A673 (cell line): Measurements from ENCODE around the gene PRRT1. TPM values are rescaled to one million over a fixed set of nuclear protein-coding genes. Genes with fewer than 3 reads are reported as not detected.

Source experiments
- BruUV-seq: library from RNA; stranded (reverse); fragments of 400-500 nt; replicated peaks from 2 replicates; lab custom pipeline; 2021; lab: Mats Ljungman, UMichigan
- CTCF ChIA-PET: fragments of 300-600 bp; sonication (Branson Sonifier 250); formaldehyde crosslinking; loops from one replicate; lab custom pipeline; 2022; ENCODE audit warnings: antibody characterized with exemption; lab: Charles Lee
- POLR2A ChIA-PET: fragments of 300-600 bp; sonication (Branson Sonifier 250); formaldehyde crosslinking; loops from one replicate; lab custom pipeline; 2022; ENCODE audit warnings: antibody characterized with exemption; ENCODE audit not compliant: low non-redundant PET; lab: Charles Lee
- DNase-seq: peaks from one replicate; pipeline ENCODE4 v3.0.0-alpha.2; 2015; ENCODE audit warnings: low spot score
- H3K27ac ChIP-seq: fragments of 200-600 bp; sonication (generic); 2 replicates; pipeline ENCODE4 v1.5.1; 2016; ENCODE audit warnings: mixed run types, low read depth, mild to moderate bottlenecking, mixed read lengths, antibody characterized with exemption, low read length; ENCODE audit not compliant: poor library complexity, severe bottlenecking
- H3K27me3 ChIP-seq: fragments of 200-600 bp; sonication (generic); replicated peaks from 2 replicates; pipeline ENCODE4 v1.6.1; 2017; ENCODE audit warnings: mixed run types, low read depth, mild to moderate bottlenecking, mixed read lengths, antibody characterized with exemption, low read length; ENCODE audit not compliant: insufficient read depth, poor library complexity
- H3K36me3 ChIP-seq: fragments of 200-600 bp; sonication (generic); 2 replicates; pipeline ENCODE4 v1.6.1; 2016; ENCODE audit warnings: mixed run types, mild to moderate bottlenecking, mixed read lengths, antibody characterized with exemption, low read length; ENCODE audit not compliant: insufficient read depth, poor library complexity, severe bottlenecking
- H3K4me1 ChIP-seq: fragments of 200-600 bp; sonication (generic); 2 replicates; pipeline ENCODE4 v1.6.1; 2017; ENCODE audit warnings: mixed run types, mild to moderate bottlenecking, mixed read lengths, antibody characterized with exemption, low read length; ENCODE audit not compliant: insufficient read depth, poor library complexity, severe bottlenecking
- H3K4me3 ChIP-seq: fragments of 200-600 bp; sonication (generic); 2 replicates; pipeline ENCODE4 v1.5.1; 2016; ENCODE audit warnings: low read depth, mixed run types, mild to moderate bottlenecking, mixed read lengths, low read length; ENCODE audit not compliant: poor library complexity, severe bottlenecking
- H3K9me3 ChIP-seq: fragments of 200-600 bp; sonication (generic); 2 replicates; pipeline ENCODE4 v1.6.1; 2016; ENCODE audit warnings: mixed run types, low read depth, mild to moderate bottlenecking, mixed read lengths, antibody characterized with exemption, low read length; ENCODE audit not compliant: poor library complexity, severe bottlenecking
- EZH2 ChIP-seq: fragments of 200-600 bp; sonication (generic); IDR thresholded peaks from 2 replicates; pipeline ENCODE4 v1.6.1; 2017; ENCODE audit warnings: borderline replicate concordance, low read depth, mild to moderate bottlenecking, mixed read lengths, antibody characterized with exemption, low read length; ENCODE audit not compliant: poor library complexity, severe bottlenecking
- intact Hi-C: fragments of 100-400 bp; cut with micrococcal nuclease; formaldehyde crosslinking; loops from one replicate; pipeline ENCODE4 v1.10.0; 2022; ENCODE audit not compliant: unreplicated experiment
- total RNA-seq: library from RNA; stranded (reverse); gene quantifications from 2 replicates; pipeline ENCODE4 v1.2.3, GENCODE V29; 2021
- TF ChIP-seq, protein P1 (sequence below): fragments of 300-800, 200-600 bp; sonication (generic); conservative IDR thresholded peaks from 2 replicates; pipeline ENCODE4 v1.5.1; 2017; ENCODE audit warnings: low read depth, mild to moderate bottlenecking, antibody characterized with exemption, low read length, moderate library complexity, mixed read lengths

PRRT1 gene
- total RNA-seq, 1 experiment from 2014 or later, result 4.5 TPM

DNA sequence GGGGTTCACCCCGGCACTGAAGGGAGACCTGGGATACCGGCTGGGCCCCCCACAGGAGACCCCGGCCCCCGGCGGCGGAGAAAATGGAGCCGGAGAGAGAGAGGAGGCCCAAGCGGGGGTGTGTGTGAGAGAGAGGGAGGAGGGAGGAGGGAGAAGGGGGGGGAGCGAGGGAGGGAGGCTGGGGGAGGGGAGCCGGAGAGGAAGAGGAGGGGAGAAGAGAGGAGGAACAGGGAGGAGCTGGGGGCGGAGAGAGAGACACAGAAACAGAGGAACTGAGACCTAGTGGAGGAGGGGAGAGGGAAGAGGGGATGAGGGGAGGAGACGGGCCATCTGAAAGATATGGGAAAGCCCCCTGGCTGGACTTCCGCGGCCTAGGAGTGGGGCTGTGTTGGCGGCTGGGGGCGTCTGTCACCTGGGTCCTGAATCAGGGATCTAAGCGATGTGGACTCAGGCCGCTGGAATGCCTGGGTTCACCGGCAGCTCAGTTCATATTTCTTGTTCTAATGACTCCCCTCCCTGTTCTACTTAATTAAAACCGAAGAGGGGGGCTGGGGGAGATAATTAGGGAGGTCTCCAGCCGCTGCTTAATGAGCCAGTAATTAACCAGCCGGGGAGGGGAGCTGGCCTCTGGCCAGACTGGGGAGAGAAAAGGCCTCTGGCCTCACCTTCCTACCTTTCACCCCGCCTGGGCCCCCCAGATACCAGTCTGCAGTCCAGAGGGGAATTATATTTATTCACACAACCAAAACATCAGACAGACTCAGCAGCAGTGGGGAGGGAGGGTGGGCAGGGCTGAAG is 38.5 kb upstream of the PRRT1 start, which contains the start of gene PBX2:
Gene PBX2, minus strand, starts transcription at position 149 of the 798 bp plus-strand sequence. CDS start 287 bp downstream, outside the sequence.
- TF ChIP-seq, protein P1, sequence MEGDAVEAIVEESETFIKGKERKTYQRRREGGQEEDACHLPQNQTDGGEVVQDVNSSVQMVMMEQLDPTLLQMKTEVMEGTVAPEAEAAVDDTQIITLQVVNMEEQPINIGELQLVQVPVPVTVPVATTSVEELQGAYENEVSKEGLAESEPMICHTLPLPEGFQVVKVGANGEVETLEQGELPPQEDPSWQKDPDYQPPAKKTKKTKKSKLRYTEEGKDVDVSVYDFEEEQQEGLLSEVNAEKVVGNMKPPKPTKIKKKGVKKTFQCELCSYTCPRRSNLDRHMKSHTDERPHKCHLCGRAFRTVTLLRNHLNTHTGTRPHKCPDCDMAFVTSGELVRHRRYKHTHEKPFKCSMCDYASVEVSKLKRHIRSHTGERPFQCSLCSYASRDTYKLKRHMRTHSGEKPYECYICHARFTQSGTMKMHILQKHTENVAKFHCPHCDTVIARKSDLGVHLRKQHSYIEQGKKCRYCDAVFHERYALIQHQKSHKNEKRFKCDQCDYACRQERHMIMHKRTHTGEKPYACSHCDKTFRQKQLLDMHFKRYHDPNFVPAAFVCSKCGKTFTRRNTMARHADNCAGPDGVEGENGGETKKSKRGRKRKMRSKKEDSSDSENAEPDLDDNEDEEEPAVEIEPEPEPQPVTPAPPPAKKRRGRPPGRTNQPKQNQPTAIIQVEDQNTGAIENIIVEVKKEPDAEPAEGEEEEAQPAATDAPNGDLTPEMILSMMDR, result no peak
- TF ChIP-seq EZH2, result no peak
- Histone ChIP-seq H3K4me3 (peak within 1 kb of the TSS; percentile 69), H3K4me1 (peaks cover 28% of the 10 kb centered on the region), H3K9me3 (no peaks in the 10 kb centered on the region), H3K36me3 (peaks cover 20% of the 10 kb centered on the region), H3K27me3 (no peaks in the 10 kb centered on the region), H3K27ac (peak within 1 kb of the TSS; percentile 94)
- TSS peak; percentile 95 for BruUV-seq
- intact Hi-C loops, result no loop called here
- POLR2A ChIA-PET, result no interaction called here
- DNase-seq, result peak; percentile 94
- CTCF ChIA-PET, result interaction anchor here (0.5 to 0.9 kb wide), 3 partner anchors 26 to 1058 kb away, joined by 3 read pairs; partner anchors contain the start of genes ATF6B and EGFL8

DNA sequence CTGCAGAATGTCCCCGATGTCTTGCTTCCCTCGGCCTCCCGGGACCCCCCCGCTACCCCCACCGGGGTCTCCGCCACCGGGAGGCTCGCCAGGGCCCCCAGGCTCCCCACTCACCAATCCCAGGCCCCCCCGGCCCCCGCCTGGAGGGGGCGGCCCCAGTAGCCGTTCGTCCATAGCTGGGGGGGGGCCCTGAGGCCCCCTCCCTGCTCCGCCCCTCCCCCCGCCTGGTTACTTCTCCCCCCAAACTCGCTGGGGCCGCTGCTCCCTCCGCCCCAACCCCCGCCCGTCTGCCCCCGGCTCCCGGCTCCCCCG is 38.0 kb upstream of the PRRT1 start:
- ChIA-PET POLR2A (no interaction called here), CTCF (no interaction called here)
- Histone ChIP-seq H3K4me1 (peaks cover 23% of the 10 kb centered on the region), H3K27ac (peak overlapping the region; percentile 94), H3K9me3 (no peaks in the 10 kb centered on the region), H3K27me3 (no peaks in the 10 kb centered on the region), H3K4me3 (peak overlapping the region; percentile 69), H3K36me3 (peaks cover 20% of the 10 kb centered on the region)
- no peak for TF ChIP-seq EZH2
- TF ChIP-seq, protein P1, result no peak
- no TSS peak for BruUV-seq
- no peak for DNase-seq
- intact Hi-C loops, result no loop called here

DNA sequence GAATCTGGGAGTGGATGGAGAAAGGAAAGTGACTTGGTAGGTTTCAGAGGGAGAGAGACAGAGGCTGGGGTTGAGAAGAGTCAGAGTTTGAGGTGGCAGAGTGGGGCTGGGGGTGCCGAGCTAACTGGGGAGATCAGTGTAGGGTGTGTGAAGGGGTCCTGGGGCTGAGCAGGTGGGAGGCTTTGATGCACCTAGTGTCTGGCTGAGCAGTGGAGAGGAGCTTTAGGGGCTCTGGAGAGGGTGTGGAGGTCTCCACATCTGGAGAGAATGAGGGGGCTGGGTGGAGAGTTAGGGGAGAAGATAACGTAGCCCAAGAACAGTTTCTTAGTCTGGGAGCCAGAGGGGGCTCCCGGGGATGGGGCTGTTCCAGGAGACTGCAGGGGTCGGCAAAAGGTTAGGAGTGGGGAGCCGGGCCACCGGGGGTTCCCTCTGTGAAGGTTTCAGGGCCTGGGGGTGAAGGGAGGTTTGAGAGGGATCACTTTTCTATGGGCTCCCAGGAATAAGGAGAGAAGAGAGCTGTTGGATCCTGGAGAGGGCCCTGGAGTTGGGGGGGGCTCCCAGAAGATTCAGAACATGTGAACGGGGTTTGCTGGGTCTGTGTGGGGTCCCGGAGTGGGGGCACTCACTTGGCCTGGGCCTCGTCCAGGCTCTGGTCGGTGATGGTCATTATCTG is 37.5 kb upstream of the PRRT1 start:
- Histone ChIP-seq H3K4me3 (peak overlapping the region; percentile 69), H3K27ac (peak overlapping the region; percentile 94), H3K4me1 (peaks cover 20% of the 10 kb centered on the region), H3K9me3 (no peaks in the 10 kb centered on the region), H3K36me3 (peaks cover 22% of the 10 kb centered on the region), H3K27me3 (no peaks in the 10 kb centered on the region)
- TF ChIP-seq, protein P1, result no peak
- TF ChIP-seq EZH2, result no peak
- no peak for DNase-seq
- no TSS peak for BruUV-seq
- intact Hi-C loops, result no loop called here
- POLR2A ChIA-PET, result no interaction called here
- CTCF ChIA-PET, result no interaction called here
